CD14-positive monocyte (primary cell): Measurements from ENCODE around the gene RAB31. TPM values are rescaled to one million over a fixed set of nuclear protein-coding genes. Genes with fewer than 3 reads are reported as not detected.

Source experiments
- DNase-seq, 3 donors: peaks; one replicate each; pipeline ENCODE4 v3.0.0-alpha.2; 2011 to 2022
- H2AFZ ChIP-seq: 2 replicates; pipeline ENCODE4 v1.6.0; 2012; ENCODE audit warnings: mild to moderate bottlenecking, low read depth, low read length, inconsistent platforms; ENCODE audit not compliant: insufficient read depth, poor library complexity, severe bottlenecking
- H3K27ac ChIP-seq, 2 donors: 1 replicate in 1 of 2; 2 replicates in 1 of 2; pipeline ENCODE4 v1.5.1; 2012 to 2013; ENCODE audit warnings: low read length in 2 of 2, control low read depth in 1 of 2, inconsistent platforms in 1 of 2, low read depth in 1 of 2, mild to moderate bottlenecking in 1 of 2
- H3K27me3 ChIP-seq, 2 donors: one replicate each; pipeline versions ENCODE4 v1.6.0 to v1.6.1; 2011 to 2013; ENCODE audit warnings: low read length in 2 of 2; ENCODE audit not compliant: control insufficient read depth in 2 of 2, insufficient read depth in 2 of 2
- H3K36me3 ChIP-seq, 2 donors: replicated peaks in 1 of 2; 1 replicate in 1 of 2; 2 replicates in 1 of 2; pipeline versions ENCODE4 v1.5.1 to v1.6.1; 2012 to 2013; ENCODE audit warnings: low read length in 2 of 2, control low read depth in 1 of 2, inconsistent platforms in 1 of 2, mild to moderate bottlenecking in 1 of 2; ENCODE audit not compliant: insufficient read depth in 2 of 2, control insufficient read depth in 1 of 2
- H3K4me1 ChIP-seq, 2 donors: 1 replicate in 1 of 2; 2 replicates in 1 of 2; pipeline versions ENCODE4 v1.5.1 to v1.6.1; 2012 to 2013; ENCODE audit warnings: low read length in 2 of 2, control low read depth in 1 of 2, inconsistent platforms in 1 of 2, mild to moderate bottlenecking in 1 of 2, moderate library complexity in 1 of 2; ENCODE audit not compliant: insufficient read depth in 2 of 2, control insufficient read depth in 1 of 2
- H3K4me2 ChIP-seq: replicated peaks from 2 replicates; pipeline ENCODE3; 2012; ENCODE audit warnings: low read length, moderate library complexity, mild to moderate bottlenecking; ENCODE audit not compliant: poor library complexity, severe bottlenecking; ENCODE audit errors: extremely low read depth
- H3K4me3 ChIP-seq, 3 experiments: fragments of 200-600 bp in 1 of 3; sonication (generic) in 1 of 3; replicated peaks in 1 of 3; 1 replicate in 2 of 3; 2 replicates in 1 of 3; pipeline ENCODE4 v1.5.1; 2011 to 2013; ENCODE audit warnings: low read length in 3 of 3, mild to moderate bottlenecking in 3 of 3, control low read depth in 2 of 3, low read depth in 2 of 3, inconsistent platforms in 1 of 3, moderate library complexity in 1 of 3
- H3K79me2 ChIP-seq: 2 replicates; pipeline ENCODE4 v1.6.0; 2012; ENCODE audit warnings: mild to moderate bottlenecking, control low read depth, inconsistent platforms, low read length, moderate library complexity; ENCODE audit not compliant: insufficient read depth
- H3K9ac ChIP-seq: 2 replicates; pipeline ENCODE4 v1.6.0; 2017; ENCODE audit warnings: low read length, mild to moderate bottlenecking; ENCODE audit not compliant: insufficient read depth, poor library complexity, severe bottlenecking
- H3K9me3 ChIP-seq, 2 donors: replicated peaks in 1 of 2; 1 replicate in 1 of 2; 2 replicates in 1 of 2; pipeline versions ENCODE4 v1.5.1 to v1.6.1; 2012 to 2013; ENCODE audit warnings: low read length in 2 of 2, control low read depth in 1 of 2; ENCODE audit not compliant: control insufficient read depth in 1 of 2, insufficient read depth in 1 of 2
- H4K20me1 ChIP-seq: 2 replicates; pipeline ENCODE4 v1.6.0; 2012; ENCODE audit warnings: mild to moderate bottlenecking, low read length, control low read depth, moderate library complexity; ENCODE audit not compliant: insufficient read depth
- H3K27ac Mint-ChIP-seq, 7 donors: one replicate each; pipeline ENCODE4 v1.8.0; 2020; ENCODE audit warnings: mild to moderate bottlenecking in 7 of 7, mixed read lengths in 7 of 7, moderate library complexity in 6 of 7, inconsistent platforms in 2 of 7
- H3K27me3 Mint-ChIP-seq, 3 donors: one replicate each; pipeline ENCODE4 v1.8.0; 2021 to 2022; ENCODE audit warnings: low read depth in 3 of 3, mild to moderate bottlenecking in 3 of 3, mixed read lengths in 3 of 3, moderate library complexity in 3 of 3, inconsistent platforms in 1 of 3
- H3K36me3 Mint-ChIP-seq, 2 donors: one replicate each; pipeline ENCODE4 v1.8.0; 2020; ENCODE audit warnings: mixed read lengths in 2 of 2, inconsistent platforms in 1 of 2, mild to moderate bottlenecking in 1 of 2
- H3K4me1 Mint-ChIP-seq: one replicate; pipeline ENCODE4 v1.8.0; 2020; ENCODE audit warnings: mild to moderate bottlenecking, mixed read lengths
- H3K4me3 Mint-ChIP-seq, 2 donors: one replicate each; pipeline ENCODE4 v1.8.0; 2020; ENCODE audit warnings: mild to moderate bottlenecking in 2 of 2, mixed read lengths in 2 of 2, moderate library complexity in 1 of 2
- H3K9me3 Mint-ChIP-seq, 7 donors: one replicate each; pipeline ENCODE4 v1.8.0; 2020 to 2022; ENCODE audit warnings: mixed read lengths in 7 of 7, mild to moderate bottlenecking in 6 of 7, moderate library complexity in 6 of 7, inconsistent platforms in 2 of 7
- CTCF ChIP-seq: fragments of 200-600 bp; IDR thresholded peaks from one replicate; pipeline ENCODE4 v1.8.0; 2022; ENCODE audit warnings: antibody characterized with exemption, mild to moderate bottlenecking
- WGBS: methylation state at CpG from one replicate; pipeline ENCODE4 v1.1.5; 2013; ENCODE audit warnings: missing lambda C conversion rate; ENCODE audit not compliant: insufficient coverage; 5-methylcytosine and 5-hydroxymethylcytosine counted together
- intact Hi-C, 2 donors: fragments of 100-400 bp; cut with micrococcal nuclease; formaldehyde crosslinking; loops; one replicate each; pipeline versions ENCODE4 v1.15.0 to v1.15.1; 2023
- polyA plus RNA-seq, 3 donors: library from polyadenylated mRNA; depleted of rRNA in 1 of 3; unstranded in 2 of 3; stranded (reverse) in 1 of 3; fragments of 300-500 nt in 2 of 3; fragments of >200 nt in 1 of 3; fragmentation: Illumina TruSeq in 2 of 3; gene quantifications; 1 replicate in 2 of 3; 2 replicates in 1 of 3; pipeline ENCODE4 v1.2.3, GENCODE V29; 2012 to 2021

Gene RAB31
- polyA plus RNA-seq, 3 donors, result 106 to 367 (median 348) TPM

GRCh38 chr18:9863282-9863681 is 155.2 kb downstream of the RAB31 start:
- Histone ChIP-seq H3K27ac (no peak overlapping the region), H3K4me2 (no peak overlapping the region), H4K20me1 (peaks cover 9% of the 10 kb centered on the region), H3K79me2 (no peaks in the 10 kb centered on the region), H3K9ac (no peak overlapping the region), H3K27me3 (no peaks in the 10 kb centered on the region), H3K36me3 (peaks cover 40 to 57% of the 10 kb centered on the region in 2 donors), H2AFZ (no peak overlapping the region), H3K4me1 (peaks cover 9 to 17% of the 10 kb centered on the region in 2 donors), H3K4me3 (no peak overlapping the region), H3K9me3 (peaks cover 9 to 15% of the 10 kb centered on the region in 2 donors)
- Mint-ChIP-seq H3K9me3 (peaks cover 10 to 17% (median 13%) of the 10 kb centered on the region in 7 donors), H3K36me3 (peaks cover 59 to 73% of the 10 kb centered on the region in 2 donors), H3K4me3 (no peak overlapping the region), H3K27me3 (no peaks in the 10 kb centered on the region), H3K27ac (peak overlapping the region in 1 of 7 donors; percentile 33), H3K4me1 (peaks cover 15% of the 10 kb centered on the region)
- no CpG with 5 or more reads among the region's 2 CpGs for WGBS
- TF ChIP-seq CTCF, result no peak
- intact Hi-C loops, result no loop called here
- DNase-seq, result no peak

GRCh38 chr18:9865764-9866490 is 157.8 kb downstream of the RAB31 start:
- TF ChIP-seq CTCF, result no peak
- H3K9ac ChIP-seq, result no peak overlapping the region
- peaks cover 9 to 15% of the 10 kb centered on the region in 2 donors for H3K9me3 ChIP-seq
- Mint-ChIP-seq H3K27me3 (no peaks in the 10 kb centered on the region), H3K36me3 (peaks cover 34 to 47% of the 10 kb centered on the region in 2 donors), H3K9me3 (peaks cover 10 to 22% (median 13%) of the 10 kb centered on the region in 7 donors), H3K4me3 (no peak overlapping the region), H3K4me1 (peaks cover 42% of the 10 kb centered on the region), H3K27ac (peak overlapping the region in 2 of 7 donors; percentile 42 to 55)
- H3K4me3 ChIP-seq, result no peak overlapping the region
- peaks cover 18 to 31% of the 10 kb centered on the region in 2 donors for H3K36me3 ChIP-seq
- WGBS, result 100% methylated on average over 4 of the region's 7 CpGs
- no peaks in the 10 kb centered on the region for H3K79me2 ChIP-seq
- no peak overlapping the region for H2AFZ ChIP-seq
- H3K4me2 ChIP-seq, result no peak overlapping the region
- H3K27ac ChIP-seq, result no peak overlapping the region
- no peak for DNase-seq
- H4K20me1 ChIP-seq, result peaks cover 8% of the 10 kb centered on the region
- no peaks in the 10 kb centered on the region for H3K27me3 ChIP-seq
- intact Hi-C loops, result no loop called here
- H3K4me1 ChIP-seq, result peaks cover 34 to 43% of the 10 kb centered on the region in 2 donors
